ENCODE results near the gene TSPAN18. TPM values are rescaled to one million over a fixed set of nuclear protein-coding genes. Genes with fewer than 3 reads are reported as not detected.

Gene TSPAN18
- total RNA-seq, 2 donors from 2014 or later, result 2.0 to 7.7 TPM

GRCh38 chr11:44954051-44954906 is 227.5 kb downstream of the TSPAN18 start:
- peaks cover 7% of the 10 kb centered on the region for H3K27me3 ChIP-seq (replicated peaks; ENCODE audit: insufficient read depth)
- H3K27ac ChIP-seq, result no peak overlapping the region
- ATAC-seq (ENCODE audit: insufficient number of reproducible peaks, low FRiP score, low read depth) (no peak), DNase-seq (ENCODE audit: low spot score) (no peak)
- no peak overlapping the region for H3K4me3 ChIP-seq
- H3K4me1 ChIP-seq (ENCODE audit: control insufficient read depth in 1 of 2, low read depth in 2 of 2), result peaks cover 0 to 5% of the 10 kb centered on the region in 2 donors
- no peaks in the 10 kb centered on the region for H3K36me3 ChIP-seq
- H3K9me3 ChIP-seq, result no peaks in the 10 kb centered on the region
- TF ChIP-seq CTCF (IDR thresholded peaks at IDR 0.05), result no peak

DNA sequence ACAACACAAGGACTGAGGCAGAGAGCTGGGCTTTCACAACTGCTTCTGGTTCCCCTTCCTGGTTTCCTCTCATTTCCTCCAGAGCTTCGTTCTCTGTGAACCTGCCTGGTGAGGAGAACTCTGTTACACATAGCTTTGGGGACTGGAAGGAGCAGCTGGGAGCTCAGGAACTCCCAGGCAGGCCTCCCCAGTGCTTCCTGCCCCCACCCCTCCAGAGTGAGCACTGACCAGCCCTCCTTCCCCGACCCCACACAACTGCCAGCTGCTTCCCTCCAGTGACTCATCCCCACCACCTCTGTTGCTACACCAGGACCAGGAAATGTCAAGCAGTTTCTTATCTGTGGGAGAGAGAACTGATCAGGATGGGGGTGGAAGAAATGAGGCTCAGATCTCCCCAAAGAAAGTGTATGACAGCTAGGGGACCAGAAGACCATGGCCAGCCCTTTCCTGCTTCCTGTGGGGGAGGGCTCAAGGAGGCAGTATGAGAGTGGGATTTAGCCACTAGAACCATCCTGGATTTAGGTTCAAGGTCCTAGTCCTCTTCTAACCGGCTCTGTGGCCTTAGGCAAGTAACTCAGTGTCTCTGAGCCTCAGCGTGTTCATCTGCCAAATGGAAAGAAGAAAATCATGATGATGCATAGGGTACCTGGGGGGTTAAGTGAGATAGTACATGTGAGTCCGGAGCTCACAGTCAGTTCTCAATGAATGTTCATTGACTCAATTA is 228.4 kb downstream of the TSPAN18 start:
- Histone ChIP-seq H3K27ac (no peak overlapping the region), H3K36me3 (no peaks in the 10 kb centered on the region), H3K4me1 (ENCODE audit: control insufficient read depth in 1 of 2, low read depth in 2 of 2) (no peaks in the 10 kb centered on the region), H3K4me3 (no peak overlapping the region), H3K9me3 (no peaks in the 10 kb centered on the region), H3K27me3 (replicated peaks; ENCODE audit: insufficient read depth) (peaks cover 7% of the 10 kb centered on the region)
- ATAC-seq (ENCODE audit: insufficient number of reproducible peaks, low FRiP score, low read depth) (no peak), DNase-seq (ENCODE audit: low spot score) (no peak)
- no peak for TF ChIP-seq CTCF (IDR thresholded peaks at IDR 0.05)

DNA sequence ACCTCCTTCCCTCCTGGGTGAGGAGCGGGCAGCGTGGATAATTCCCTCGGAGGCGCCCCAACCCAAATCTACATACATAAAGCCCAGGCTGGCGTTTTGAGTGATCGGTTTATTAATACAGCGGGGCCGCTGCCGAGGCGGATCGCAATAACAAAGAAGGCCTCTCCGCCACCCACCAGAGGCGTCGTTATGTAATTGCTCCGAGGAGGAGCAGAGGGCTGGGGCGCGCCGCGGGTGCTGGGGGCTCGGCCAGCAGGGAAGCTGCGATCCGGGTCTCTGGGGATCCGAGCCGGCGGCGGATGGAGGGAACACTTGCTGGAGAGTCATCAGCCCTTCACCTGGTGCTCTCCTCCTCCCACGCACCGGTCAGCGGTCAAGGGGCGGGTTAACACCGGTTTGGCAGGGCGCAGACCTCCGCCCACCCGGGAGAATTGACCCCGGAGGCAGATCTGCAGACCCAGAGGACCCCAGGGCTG is 230.3 kb downstream of the TSPAN18 start:
- H3K4me3 ChIP-seq, result no peak overlapping the region
- H3K36me3 ChIP-seq, result no peaks in the 10 kb centered on the region
- H3K4me1 ChIP-seq (ENCODE audit: control insufficient read depth in 1 of 2, low read depth in 2 of 2), result no peaks in the 10 kb centered on the region
- no peak for ATAC-seq (ENCODE audit: insufficient number of reproducible peaks, low FRiP score, low read depth)
- peaks cover 7% of the 10 kb centered on the region for H3K27me3 ChIP-seq (replicated peaks; ENCODE audit: insufficient read depth)
- H3K27ac ChIP-seq, result no peak overlapping the region
- H3K9me3 ChIP-seq, result no peaks in the 10 kb centered on the region
- DNase-seq (ENCODE audit: low spot score), result no peak
- no peak for TF ChIP-seq CTCF (IDR thresholded peaks at IDR 0.05)

DNA sequence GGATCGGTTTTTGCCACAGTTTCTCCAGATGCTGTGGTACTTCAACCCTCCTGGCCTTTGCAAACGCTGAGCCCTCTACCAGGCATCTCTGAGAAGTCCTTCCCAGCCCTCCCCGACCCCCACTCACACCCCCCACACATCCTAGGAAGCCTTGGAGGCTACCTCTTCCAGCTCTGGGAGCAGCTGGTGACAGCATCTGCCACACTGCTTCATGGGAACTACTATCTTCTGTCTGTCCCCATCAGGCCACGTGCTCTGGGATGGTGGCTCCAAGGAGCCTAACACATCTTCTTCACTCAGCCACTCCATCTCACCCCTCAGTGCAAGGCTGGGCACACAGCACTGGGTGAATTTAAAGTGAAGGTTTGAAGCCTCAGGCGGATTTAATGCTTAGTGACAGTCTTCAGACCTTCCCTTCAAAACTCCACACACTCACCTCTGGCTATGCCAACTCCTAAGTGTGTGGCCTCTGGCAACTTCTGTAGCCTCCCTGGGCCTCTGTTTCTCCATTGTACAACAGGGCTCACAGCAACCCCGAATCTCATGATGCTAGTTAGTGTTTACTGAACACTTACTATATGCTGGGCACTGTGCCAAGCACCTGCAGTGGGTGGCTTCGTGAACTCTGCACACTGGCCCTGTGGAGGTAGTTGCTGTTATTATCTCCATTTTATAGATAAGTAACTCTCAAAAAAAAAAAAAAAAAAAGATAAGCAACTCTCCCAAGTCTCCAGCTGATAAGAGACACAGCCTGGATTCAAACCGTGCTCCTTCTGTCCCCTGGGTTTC is 231.2 kb downstream of the TSPAN18 start:
- no peak overlapping the region for H3K27ac ChIP-seq
- H3K36me3 ChIP-seq, result no peaks in the 10 kb centered on the region
- DNase-seq (ENCODE audit: low spot score), result no peak
- no peak overlapping the region for H3K4me3 ChIP-seq
- H3K4me1 ChIP-seq (ENCODE audit: control insufficient read depth in 1 of 2, low read depth in 2 of 2), result no peaks in the 10 kb centered on the region
- ATAC-seq (ENCODE audit: insufficient number of reproducible peaks, low FRiP score, low read depth), result no peak
- no peaks in the 10 kb centered on the region for H3K9me3 ChIP-seq
- TF ChIP-seq CTCF (IDR thresholded peaks at IDR 0.05), result no peak
- H3K27me3 ChIP-seq (replicated peaks; ENCODE audit: insufficient read depth), result peaks cover 7% of the 10 kb centered on the region
